ENCODE results near the gene MAP1B.

MAP1B gene

GRCh38 chr5:72101828-72102227 lies 5.4 kb upstream of the MAP1B start:
- no peak for DNase-seq

GRCh38 chr5:72106817-72107130 lies 501 bp upstream of the MAP1B start:
- DNase-seq, result no peak

- no peak for DNase-seq
Measured at GRCh38 chr5:72107901-72108201, 576 bp downstream of the MAP1B start.

- DNase-seq, result no peak
Measured at GRCh38 chr5:72108202-72109061, 1.2 kb downstream of the MAP1B start.

- DNase-seq, result no peak
Measured at GRCh38 chr5:72109062-72109411, 1.8 kb downstream of the MAP1B start.

GRCh38 chr5:72109625-72110024 lies 2.4 kb downstream of the MAP1B start:
- DNase-seq, result no peak

GRCh38 chr5:72110394-72111013 lies 3.2 kb downstream of the MAP1B start:
- no peak for DNase-seq

- no peak for DNase-seq
Measured at GRCh38 chr5:72112389-72112788, 5.1 kb downstream of the MAP1B start.

- DNase-seq, result no peak
Measured at GRCh38 chr5:72114629-72115028, 7.4 kb downstream of the MAP1B start.

- DNase-seq, result no peak
Measured at GRCh38 chr5:72115296-72115695, 8.0 kb downstream of the MAP1B start.

GRCh38 chr5:72117307-72117706 lies 10.0 kb downstream of the MAP1B start:
- no peak for DNase-seq

GRCh38 chr5:72121052-72121779 lies 13.9 kb downstream of the MAP1B start:
- no peak for DNase-seq

- DNase-seq, result no peak
Measured at GRCh38 chr5:72121780-72122445, 14.6 kb downstream of the MAP1B start.

GRCh38 chr5:72122602-72123001 lies 15.3 kb downstream of the MAP1B start:
- DNase-seq, result no peak

GRCh38 chr5:72123764-72124376 lies 16.6 kb downstream of the MAP1B start:
- no peak for DNase-seq

GRCh38 chr5:72125271-72125940 lies 18.1 kb downstream of the MAP1B start:
- no peak for DNase-seq

GRCh38 chr5:72125941-72126620 lies 18.8 kb downstream of the MAP1B start:
- no peak for DNase-seq

- no peak for DNase-seq
Measured at GRCh38 chr5:72126796-72127195, 19.5 kb downstream of the MAP1B start.

- no peak for DNase-seq
Measured at GRCh38 chr5:72129725-72130124, 22.4 kb downstream of the MAP1B start.

GRCh38 chr5:72130351-72130761 lies 23.1 kb downstream of the MAP1B start:
- no peak for DNase-seq

- DNase-seq, result no peak
Measured at GRCh38 chr5:72133212-72133990, 26.1 kb downstream of the MAP1B start.
